ENCODE results near the gene AP2B1. TPM values are rescaled to one million over a fixed set of nuclear protein-coding genes. Genes with fewer than 3 reads are reported as not detected.

Gene AP2B1
- total and polyA plus RNA-seq, 9 of the 15 experiments (the other 6 are each of a cell fraction or from before 2014, with no cell fraction given) = 60.1 to 287 (median 105) TPM

GRCh38 chr17:35587074-35587961 lies at the start of gene AP2B1 (continued):
- no peak for TF ChIP-seq ID3 (CRISPR knock-in tag; IDR thresholded peaks at IDR 0.05)
- TF ChIP-seq ID3 (tag; IDR thresholded peaks at IDR 0.05) = no peak
- TF ChIP-seq SNAPC5 (CRISPR knock-in tag; IDR thresholded peaks at IDR 0.05) = no peak
- TF ChIP-seq RAD21 (CRISPR knock-in tag; conservative IDR thresholded peaks at IDR 0.05 in 1 of 2, IDR thresholded peaks at IDR 0.05 in 1 of 2) = no peak; a peak in 1 of 4 replicates
- peak; percentile 60; the same call in 1 of the 2 replicates for TF ChIP-seq FOXP1 (CRISPR knock-in tag; IDR thresholded peaks at IDR 0.05)
- TF ChIP-seq E2F3 (CRISPR knock-in tag; IDR thresholded peaks at IDR 0.05) = no peak
- TF ChIP-seq GTF2A2 (tag; IDR thresholded peaks at IDR 0.05) = no peak
- TF ChIP-seq PRPF4 (IDR thresholded peaks at IDR 0.05; ENCODE audit: insufficient read depth, low read depth, low read length, poor library complexity, severe bottlenecking) = no peak
- peak; percentile 81; the same call in 1 of the 2 replicates for TF ChIP-seq RFX5 (IDR thresholded peaks at IDR 0.05; ENCODE audit: low read depth, low read length)
- no peak for TF ChIP-seq RFX1 (IDR thresholded peaks at IDR 0.05)
- no peak for TF ChIP-seq E4F1 (CRISPR knock-in tag; IDR thresholded peaks at IDR 0.05; ENCODE audit: borderline replicate concordance)
- TF ChIP-seq RBM22 (IDR thresholded peaks at IDR 0.05; ENCODE audit: low read depth, low read length, poor library complexity, severe bottlenecking) = no peak
- peak; percentile 31 for TF ChIP-seq MEIS2 (IDR thresholded peaks at IDR 0.05; ENCODE audit: partially characterized antibody)
- TF ChIP-seq U2AF2 (optimal IDR thresholded peaks at IDR 0.05; ENCODE audit: low read depth, low read length) = no peak
- no peak for TF ChIP-seq ZNF644 (tag; IDR thresholded peaks at IDR 0.05; ENCODE audit: low read depth)
- TF ChIP-seq SMARCC2 (IDR thresholded peaks at IDR 0.05; ENCODE audit: low read depth) = peak; percentile 51; the same call in 1 of the 2 replicates
- TF ChIP-seq CAMTA2 (CRISPR knock-in tag; conservative IDR thresholded peaks at IDR 0.05) = no peak
- no peak for TF ChIP-seq ZNF347 (CRISPR knock-in tag; IDR thresholded peaks at IDR 0.05; ENCODE audit: low read depth)

All from K562 (cell line).